ENCODE results near the gene ADGRD1. TPM values are rescaled to one million over a fixed set of nuclear protein-coding genes. Genes with fewer than 3 reads are reported as not detected.

The ADGRD1 gene
- total and polyA plus RNA-seq, 2 of the 8 experiments (the other 6 are each of a cell fraction or from before 2014, with no cell fraction given), result 0.36 to 0.48 TPM

DNA sequence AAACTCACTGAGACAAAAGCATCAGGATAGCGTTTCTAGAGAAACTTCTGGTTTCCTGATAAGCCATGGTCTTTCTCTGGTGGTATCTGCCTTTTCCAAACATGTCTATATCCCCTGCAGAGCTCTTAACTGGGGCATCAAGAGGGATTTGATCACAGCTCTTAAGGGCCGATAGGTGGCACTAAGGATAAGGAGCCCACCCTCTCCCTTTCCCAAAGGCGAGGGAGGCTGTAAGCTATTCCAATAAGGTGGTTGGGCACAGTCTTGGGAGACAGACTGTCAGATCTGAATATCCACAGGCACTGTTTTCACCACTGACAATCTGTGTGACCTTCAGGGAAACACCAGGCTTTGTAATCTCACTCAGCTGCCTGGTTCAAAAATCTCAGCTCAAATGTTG, 206.0 kb downstream of the ADGRD1 start:
- no peak overlapping the region for H3K4me3 ChIP-seq (ENCODE audit: extremely low read depth in 1 of 4, insufficient read depth in 2 of 4, low read depth in 3 of 4, low read length in 4 of 4)
- no peaks in the 10 kb centered on the region for H3K4me1 ChIP-seq (replicated peaks in 1 of 4; ENCODE audit: control insufficient read depth in 3 of 4, insufficient read depth in 4 of 4, low read length in 3 of 4)
- H2BK15ac ChIP-seq (ENCODE audit: low read length), result no peak overlapping the region
- no peak overlapping the region for H3K14ac ChIP-seq (ENCODE audit: insufficient read length)
- CTCF ChIA-PET (ENCODE audit: partially characterized antibody), result interaction anchor here (0.6 to 4.1 kb wide), 29 partner anchors 8 to 461 kb away, joined by 3 to 23 read pairs (median 4); no protein-coding TSS in a partner anchor
- H4K5ac ChIP-seq (ENCODE audit: insufficient read length, low read depth, low read length), result no peak overlapping the region
- no peak overlapping the region for H3K18ac ChIP-seq (ENCODE audit: extremely low read depth, low read length)
- no peaks in the 10 kb centered on the region for H3K9me3 ChIP-seq (ENCODE audit: insufficient read depth in 2 of 2, low read depth in 1 of 2, low read length in 1 of 2)
- H2AFZ ChIP-seq (ENCODE audit: low read length), result no peak overlapping the region
- no peak overlapping the region for H3K56ac ChIP-seq (replicated peaks; ENCODE audit: insufficient read length, low read depth, low read length)
- peak in 1 of 2 experiments; percentile 13 for DNase-seq (ENCODE audit: low read depth in 1 of 2, low spot score in 2 of 2)
- POLR2A ChIA-PET (ENCODE audit: partially characterized antibody), result interaction anchor here (1.1 kb wide), 1 partner anchor 8 kb away, joined by 5 read pairs; no protein-coding TSS in a partner anchor
- no peak overlapping the region for H3K23ac ChIP-seq (ENCODE audit: insufficient read length)
- H2BK120ac ChIP-seq (replicated peaks; ENCODE audit: low read depth, low read length), result no peak overlapping the region
- H3K4ac ChIP-seq (replicated peaks; ENCODE audit: insufficient read length, low read depth, low read length), result no peak overlapping the region
- no peaks in the 10 kb centered on the region for H3K79me2 ChIP-seq (ENCODE audit: control insufficient read depth in 1 of 2, insufficient read depth in 2 of 2, low read length in 2 of 2)
- no peaks in the 10 kb centered on the region for H3K23me2 ChIP-seq (ENCODE audit: low read depth, low read length)
- H2BK20ac ChIP-seq (ENCODE audit: low read length), result no peak overlapping the region
- TF ChIP-seq, protein P1, sequence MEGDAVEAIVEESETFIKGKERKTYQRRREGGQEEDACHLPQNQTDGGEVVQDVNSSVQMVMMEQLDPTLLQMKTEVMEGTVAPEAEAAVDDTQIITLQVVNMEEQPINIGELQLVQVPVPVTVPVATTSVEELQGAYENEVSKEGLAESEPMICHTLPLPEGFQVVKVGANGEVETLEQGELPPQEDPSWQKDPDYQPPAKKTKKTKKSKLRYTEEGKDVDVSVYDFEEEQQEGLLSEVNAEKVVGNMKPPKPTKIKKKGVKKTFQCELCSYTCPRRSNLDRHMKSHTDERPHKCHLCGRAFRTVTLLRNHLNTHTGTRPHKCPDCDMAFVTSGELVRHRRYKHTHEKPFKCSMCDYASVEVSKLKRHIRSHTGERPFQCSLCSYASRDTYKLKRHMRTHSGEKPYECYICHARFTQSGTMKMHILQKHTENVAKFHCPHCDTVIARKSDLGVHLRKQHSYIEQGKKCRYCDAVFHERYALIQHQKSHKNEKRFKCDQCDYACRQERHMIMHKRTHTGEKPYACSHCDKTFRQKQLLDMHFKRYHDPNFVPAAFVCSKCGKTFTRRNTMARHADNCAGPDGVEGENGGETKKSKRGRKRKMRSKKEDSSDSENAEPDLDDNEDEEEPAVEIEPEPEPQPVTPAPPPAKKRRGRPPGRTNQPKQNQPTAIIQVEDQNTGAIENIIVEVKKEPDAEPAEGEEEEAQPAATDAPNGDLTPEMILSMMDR (IDR thresholded peaks at IDR 0.05; ENCODE audit: control extremely low read depth in 1 of 3, insufficient read depth in 1 of 3, low read depth in 1 of 3, low read length in 3 of 3), result peak; percentile 25 to 69 (median 54)
- peak; percentile 68 to 75 for TF ChIP-seq RAD21 (IDR thresholded peaks at IDR 0.05 in 1 of 2, conservative IDR thresholded peaks at IDR 0.05 in 1 of 2; ENCODE audit: low read depth in 2 of 2, low read length in 2 of 2)
- TF ChIP-seq GTF2F1 (IDR thresholded peaks at IDR 0.05; ENCODE audit: borderline replicate concordance, low read depth, low read length), result no peak
- peak; percentile 85 for FAIRE-seq
- H4K20me1 ChIP-seq (replicated peaks in 1 of 2; ENCODE audit: control insufficient read depth in 1 of 2, insufficient read depth in 2 of 2, low read length in 2 of 2), result no peaks in the 10 kb centered on the region
- no peak overlapping the region for H4K91ac ChIP-seq (replicated peaks; ENCODE audit: insufficient read length, low read length)
- 45% methylated on average over 3 of the region's 3 CpGs; no CpG with 5 or more reads in 1 of the 2 experiments for WGBS, 2 experiments (ENCODE audit: extremely low coverage in 1 of 2, insufficient coverage in 1 of 2, insufficient read length in 1 of 2, insufficient replicate concordance in 2 of 2, low coverage in 1 of 2, low lambda C conversion rate in 2 of 2, missing lambda C conversion rate in 1 of 2)
- H3K36me3 ChIP-seq (ENCODE audit: control insufficient read depth in 2 of 4, insufficient read depth in 4 of 4, low read length in 3 of 4), result no peaks in the 10 kb centered on the region
- H3K27me3 ChIP-seq (replicated peaks in 1 of 4; ENCODE audit: control insufficient read depth in 3 of 4, extremely low read depth in 1 of 4, insufficient read depth in 3 of 4, low read length in 3 of 4), result no peaks in the 10 kb centered on the region
- H3K4me2 ChIP-seq (ENCODE audit: insufficient read depth in 1 of 2, low read depth in 2 of 2, low read length in 2 of 2), result no peak overlapping the region
- H3K9ac ChIP-seq (replicated peaks in 1 of 4; ENCODE audit: extremely low read depth in 1 of 4, low read depth in 3 of 4, low read length in 3 of 4), result no peak overlapping the region
- H2BK12ac ChIP-seq (ENCODE audit: low read depth, low read length), result no peak overlapping the region
- no peak overlapping the region for H2AK5ac ChIP-seq (ENCODE audit: low read depth, low read length)
- H3K79me1 ChIP-seq (ENCODE audit: low read depth, low read length), result no peaks in the 10 kb centered on the region
- H4K8ac ChIP-seq (ENCODE audit: extremely low read depth, insufficient read depth, low read length), result no peak overlapping the region
- H3K27ac ChIP-seq (ENCODE audit: low read depth, low read length), result no peak overlapping the region
- no peak overlapping the region for H2BK5ac ChIP-seq (ENCODE audit: low read depth, low read length)

Measured in H1 (cell line).